Testis (tissue), 3 donors: Measurements from ENCODE around the gene CACNA1D. TPM values are rescaled to one million over a fixed set of nuclear protein-coding genes. Genes with fewer than 3 reads are reported as not detected.

Source experiments
- DNase-seq: peaks from one replicate; pipeline ENCODE4 v3.0.0-alpha.2; 2019
- H3K27ac ChIP-seq, 2 donors: fragments of 200-600 bp; sonication (generic); one replicate each; pipeline ENCODE4 v1.5.1; 2019
- H3K27me3 ChIP-seq: fragments of 200-600 bp; sonication (generic); one replicate; pipeline ENCODE4 v1.5.1; 2019
- H3K36me3 ChIP-seq: fragments of 200-600 bp; sonication (generic); one replicate; pipeline ENCODE4 v1.5.1; 2017; ENCODE audit warnings: low read depth; ENCODE audit errors: missing control alignments
- H3K4me1 ChIP-seq: fragments of 200-600 bp; sonication (generic); one replicate; pipeline ENCODE4 v1.5.1; 2019
- H3K4me3 ChIP-seq, 2 donors: fragments of 200-600 bp; sonication (generic); one replicate each; pipeline ENCODE4 v1.5.1; 2017 to 2019
- H3K9me3 ChIP-seq: fragments of 200-600 bp; sonication (generic); one replicate; pipeline ENCODE4 v1.5.1; 2017
- POLR2A ChIP-seq: fragments of 450-650 bp; IDR thresholded peaks from one replicate; pipeline ENCODE4 v1.6.1; 2017; ENCODE audit warnings: antibody characterized with exemption, mild to moderate bottlenecking, moderate library complexity
- WGBS, 2 donors: methylation state at CpG; one replicate each; pipeline ENCODE4 v1.1.5; 2018; 5-methylcytosine and 5-hydroxymethylcytosine counted together
- intact Hi-C: fragments of 100-400 bp; cut with DNase I; formaldehyde crosslinking; loops from one replicate; pipeline ENCODE4 v1.15.1; 2023; ENCODE audit warnings: low total_unique reads
- polyA plus RNA-seq: library from polyadenylated mRNA; stranded (reverse); fragments of 350-450 nt; fragmentation: Illumina TruSeq; extraction: RNeasy Lipid Tissue Mini Kit (QIAGEN cat#74804); gene quantifications from one replicate; pipeline ENCODE4 v1.2.3, GENCODE V29; 2014; ENCODE audit warnings: low read depth, low replicate concordance; ENCODE audit not compliant: insufficient read depth
- total RNA-seq, 2 donors: library from RNA; depleted of rRNA; stranded (reverse); fragments of >200 nt; gene quantifications; one replicate each; pipeline ENCODE4 v1.2.3, GENCODE V29; 2016
- TF ChIP-seq, protein P1 (sequence below), 3 experiments: fragments of 450-650 bp in 2 of 3; fragments of 200-600 bp in 1 of 3; sonication (generic) in 1 of 3; IDR thresholded peaks; one replicate each; pipeline ENCODE4 v1.5.1; 2016 to 2019; ENCODE audit warnings: antibody characterized with exemption in 3 of 3, mild to moderate bottlenecking in 2 of 3, moderate library complexity in 1 of 3

CACNA1D gene
- total and polyA plus RNA-seq, 3 donors from 2014 or later: 8.0 to 39.0 (median 37.6) TPM

GRCh38 chr3:53525765-53526703 is 31.6 kb downstream of the CACNA1D start:
- no peaks in the 10 kb centered on the region for H3K27me3 ChIP-seq
- peaks cover 28% of the 10 kb centered on the region for H3K4me1 ChIP-seq
- TF ChIP-seq POLR2A: no peak
- TF ChIP-seq, protein P1, sequence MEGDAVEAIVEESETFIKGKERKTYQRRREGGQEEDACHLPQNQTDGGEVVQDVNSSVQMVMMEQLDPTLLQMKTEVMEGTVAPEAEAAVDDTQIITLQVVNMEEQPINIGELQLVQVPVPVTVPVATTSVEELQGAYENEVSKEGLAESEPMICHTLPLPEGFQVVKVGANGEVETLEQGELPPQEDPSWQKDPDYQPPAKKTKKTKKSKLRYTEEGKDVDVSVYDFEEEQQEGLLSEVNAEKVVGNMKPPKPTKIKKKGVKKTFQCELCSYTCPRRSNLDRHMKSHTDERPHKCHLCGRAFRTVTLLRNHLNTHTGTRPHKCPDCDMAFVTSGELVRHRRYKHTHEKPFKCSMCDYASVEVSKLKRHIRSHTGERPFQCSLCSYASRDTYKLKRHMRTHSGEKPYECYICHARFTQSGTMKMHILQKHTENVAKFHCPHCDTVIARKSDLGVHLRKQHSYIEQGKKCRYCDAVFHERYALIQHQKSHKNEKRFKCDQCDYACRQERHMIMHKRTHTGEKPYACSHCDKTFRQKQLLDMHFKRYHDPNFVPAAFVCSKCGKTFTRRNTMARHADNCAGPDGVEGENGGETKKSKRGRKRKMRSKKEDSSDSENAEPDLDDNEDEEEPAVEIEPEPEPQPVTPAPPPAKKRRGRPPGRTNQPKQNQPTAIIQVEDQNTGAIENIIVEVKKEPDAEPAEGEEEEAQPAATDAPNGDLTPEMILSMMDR (IDR thresholded peaks at IDR 0.05): no peak
- 70 to 73% methylated on average over 14 of the region's 14 CpGs for WGBS, 2 donors
- H3K27ac ChIP-seq: peak overlapping the region in 1 of 2 donors; percentile 52
- intact Hi-C loops: no loop called here
- H3K9me3 ChIP-seq: no peaks in the 10 kb centered on the region
- no peak overlapping the region for H3K4me3 ChIP-seq
- DNase-seq: peak; percentile 53
- H3K36me3 ChIP-seq: no peaks in the 10 kb centered on the region

DNA sequence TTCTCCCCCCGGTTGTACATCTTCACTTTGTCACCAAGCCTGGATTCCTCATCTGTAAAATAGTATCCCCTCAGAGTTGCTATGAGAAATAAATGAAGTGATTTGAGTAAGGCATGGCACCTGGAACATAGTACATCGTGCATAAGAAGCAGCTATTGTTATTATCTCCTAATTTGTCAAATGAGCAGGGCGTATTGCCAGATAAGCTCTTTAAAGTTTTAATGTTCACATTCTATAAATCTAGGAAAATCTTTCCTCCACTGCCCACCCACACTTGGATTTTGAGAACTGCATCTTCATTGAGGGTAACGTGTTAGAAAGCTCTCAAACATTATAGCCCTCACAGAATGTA is 32.3 kb downstream of the CACNA1D start:
- no peaks in the 10 kb centered on the region for H3K9me3 ChIP-seq
- H3K4me1 ChIP-seq: peaks cover 28% of the 10 kb centered on the region
- TF ChIP-seq POLR2A: no peak
- TF ChIP-seq, protein P1 (IDR thresholded peaks at IDR 0.05): no peak
- no peak overlapping the region for H3K27ac ChIP-seq
- intact Hi-C loops: no loop called here
- H3K27me3 ChIP-seq: no peaks in the 10 kb centered on the region
- 84 to 87% methylated on average over 4 of the region's 4 CpGs for WGBS, 2 donors
- DNase-seq: no peak
- H3K4me3 ChIP-seq: no peak overlapping the region
- H3K36me3 ChIP-seq: no peaks in the 10 kb centered on the region

DNA sequence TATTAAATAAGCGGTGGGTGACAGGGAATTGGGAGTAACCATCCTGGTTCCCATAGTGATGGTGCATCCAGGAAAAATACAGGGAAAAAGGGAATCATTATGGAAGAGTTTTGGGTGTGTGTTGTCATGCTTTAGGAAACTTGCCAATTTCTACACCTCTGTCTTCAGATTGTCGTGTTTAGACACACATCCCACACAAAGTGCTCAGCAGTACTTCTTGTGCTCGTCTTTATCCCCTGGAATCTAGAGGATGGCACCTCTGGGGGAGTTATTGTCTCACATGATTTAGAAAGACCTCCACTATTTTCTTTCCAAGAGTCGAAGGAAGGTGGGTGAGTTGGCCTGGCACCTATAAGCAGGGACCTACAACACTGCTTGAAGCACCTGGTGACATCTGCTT is 35.8 kb downstream of the CACNA1D start:
- TF ChIP-seq, protein P1 (IDR thresholded peaks at IDR 0.05): no peak
- no peak for TF ChIP-seq POLR2A
- no peaks in the 10 kb centered on the region for H3K9me3 ChIP-seq
- no peaks in the 10 kb centered on the region for H3K27me3 ChIP-seq
- intact Hi-C loops: no loop called here
- H3K4me1 ChIP-seq: peaks cover 18% of the 10 kb centered on the region
- no peak overlapping the region for H3K27ac ChIP-seq
- no peaks in the 10 kb centered on the region for H3K36me3 ChIP-seq
- 56 to 67% methylated on average over 4 of the region's 4 CpGs for WGBS, 2 donors
- no peak for DNase-seq
- H3K4me3 ChIP-seq: no peak overlapping the region

- Histone ChIP-seq H3K4me1 (peaks cover 11% of the 10 kb centered on the region), H3K36me3 (no peaks in the 10 kb centered on the region), H3K27me3 (no peaks in the 10 kb centered on the region), H3K4me3 (no peak overlapping the region), H3K9me3 (no peaks in the 10 kb centered on the region), H3K27ac (no peak overlapping the region)
- WGBS, 2 donors: 87 to 93% methylated on average over 3 of the region's 3 CpGs
- TF ChIP-seq, protein P1 (IDR thresholded peaks at IDR 0.05): no peak
- no peak for TF ChIP-seq POLR2A
- no peak for DNase-seq
- intact Hi-C loops: no loop called here
Measured at GRCh38 chr3:53531749-53532148, 37.3 kb downstream of the CACNA1D start.
